H9 (cell line): Measurements from ENCODE around the gene GABBR2. TPM values are rescaled to one million over a fixed set of nuclear protein-coding genes. Genes with fewer than 3 reads are reported as not detected.
A peak's percentile ranks its signal among the peaks of the same experiment; 100 is the strongest.

ENCODE experiments used
- DNase-seq: peaks from one replicate; pipeline ENCODE4 v3.0.0-alpha.2; 2017
- H2AFZ ChIP-seq: one replicate; pipeline ENCODE4 v1.6.1; 2013; ENCODE audit warnings: mild to moderate bottlenecking, low read length, control low read depth, moderate library complexity
- H2AK5ac ChIP-seq: 2 replicates; pipeline ENCODE4 v1.6.1; 2013; ENCODE audit warnings: low read length, control low read depth, mixed read lengths; ENCODE audit not compliant: insufficient read length
- H2BK120ac ChIP-seq: one replicate; pipeline ENCODE4 v1.6.1; 2013; ENCODE audit warnings: low read depth, mild to moderate bottlenecking, low read length, control low read depth, inconsistent platforms; ENCODE audit not compliant: poor library complexity, severe bottlenecking
- H2BK12ac ChIP-seq: 2 replicates; pipeline ENCODE4 v1.6.1; 2013; ENCODE audit warnings: low read length, control low read depth, mixed read lengths, low read depth; ENCODE audit not compliant: insufficient read length
- H2BK15ac ChIP-seq: 2 replicates; pipeline ENCODE4 v1.6.1; 2013; ENCODE audit warnings: low read depth, low read length, control low read depth
- H2BK20ac ChIP-seq: one replicate; pipeline ENCODE4 v1.6.1; 2013; ENCODE audit warnings: low read depth, mild to moderate bottlenecking, low read length, control low read depth, inconsistent platforms; ENCODE audit not compliant: poor library complexity, severe bottlenecking
- H2BK5ac ChIP-seq: 2 replicates; pipeline ENCODE4 v1.6.1; 2013; ENCODE audit warnings: low read length, control low read depth, mixed read lengths; ENCODE audit not compliant: insufficient read length
- H3K14ac ChIP-seq: 2 replicates; pipeline ENCODE4 v1.6.1; 2013; ENCODE audit warnings: low read length, control low read depth; ENCODE audit not compliant: insufficient read depth
- H3K18ac ChIP-seq: 2 replicates; pipeline ENCODE4 v1.6.1; 2013; ENCODE audit warnings: low read depth, mild to moderate bottlenecking, mixed read lengths, low read length, control low read depth; ENCODE audit not compliant: insufficient read length
- H3K23ac ChIP-seq: 2 replicates; pipeline ENCODE4 v1.6.1; 2013; ENCODE audit warnings: low read length, control low read depth, mixed read lengths, low read depth; ENCODE audit not compliant: insufficient read length
- H3K23me2 ChIP-seq: 2 replicates; pipeline ENCODE4 v1.6.1; 2013; ENCODE audit warnings: low read depth, mild to moderate bottlenecking, mixed read lengths, low read length, control low read depth; ENCODE audit not compliant: insufficient read length, poor library complexity, severe bottlenecking
- H3K27ac ChIP-seq: 2 replicates; pipeline ENCODE4 v1.5.1; 2013; ENCODE audit warnings: low read length, control low read depth, mixed read lengths, low read depth; ENCODE audit not compliant: insufficient read length
- H3K27me3 ChIP-seq: 2 replicates; pipeline ENCODE4 v1.6.1; 2013; ENCODE audit warnings: low read length, control low read depth, inconsistent platforms; ENCODE audit not compliant: insufficient read depth
- H3K4ac ChIP-seq: 2 replicates; pipeline ENCODE4 v1.6.1; 2013; ENCODE audit warnings: low read depth, mild to moderate bottlenecking, control low read depth, inconsistent platforms, low read length, moderate library complexity
- H3K4me1 ChIP-seq: 2 replicates; pipeline ENCODE4 v1.6.1; 2013; ENCODE audit warnings: low read length, control low read depth, inconsistent platforms; ENCODE audit not compliant: insufficient read depth
- H3K4me2 ChIP-seq: 2 replicates; pipeline ENCODE4 v1.6.1; 2013; ENCODE audit warnings: low read length, control low read depth, mixed read lengths; ENCODE audit not compliant: insufficient read length, insufficient read depth
- H3K56ac ChIP-seq: 2 replicates; pipeline ENCODE4 v1.6.1; 2013; ENCODE audit warnings: low read depth, mild to moderate bottlenecking, mixed read lengths, low read length, control low read depth; ENCODE audit not compliant: insufficient read length
- H3K79me1 ChIP-seq: 2 replicates; pipeline ENCODE4 v1.6.1; 2013; ENCODE audit warnings: low read depth, mild to moderate bottlenecking, moderate library complexity, low read length, control low read depth, inconsistent platforms; ENCODE audit not compliant: insufficient read depth, poor library complexity, severe bottlenecking
- H3K79me2 ChIP-seq: 2 replicates; pipeline ENCODE4 v1.6.1; 2013; ENCODE audit warnings: low read length, control low read depth, inconsistent platforms; ENCODE audit not compliant: insufficient read depth
- H3K9ac ChIP-seq: 2 replicates; pipeline ENCODE4 v1.6.1; 2013; ENCODE audit warnings: low read length, control low read depth, mixed read lengths; ENCODE audit not compliant: insufficient read length; ENCODE audit errors: extremely low read depth
- H3K9me3 ChIP-seq: one replicate; pipeline ENCODE4 v1.6.1; 2013; ENCODE audit warnings: low read depth, low read length, inconsistent platforms; ENCODE audit not compliant: control insufficient read depth
- H3T11ph ChIP-seq: one replicate; pipeline ENCODE4 v1.6.1; 2013; ENCODE audit warnings: mild to moderate bottlenecking, low read length, control low read depth, inconsistent platforms
- H4K20me1 ChIP-seq: one replicate; pipeline ENCODE4 v1.6.1; 2013; ENCODE audit not compliant: control insufficient read depth, insufficient read length, insufficient read depth
- H4K5ac ChIP-seq: 2 replicates; pipeline ENCODE4 v1.6.1; 2013; ENCODE audit warnings: low read depth, mild to moderate bottlenecking, mixed read lengths, low read length, control low read depth; ENCODE audit not compliant: insufficient read length
- H4K8ac ChIP-seq: replicated peaks from 2 replicates; pipeline ENCODE4 v1.6.1; 2013; ENCODE audit warnings: low read length, control low read depth, mixed read lengths, low read depth; ENCODE audit not compliant: insufficient read length
- H4K91ac ChIP-seq: 2 replicates; pipeline ENCODE4 v1.6.1; 2013; ENCODE audit warnings: low read depth, mild to moderate bottlenecking, moderate library complexity, mixed read lengths, low read length, control low read depth; ENCODE audit not compliant: insufficient read length
- H3K27ac Mint-ChIP-seq, 3 experiments: 2 replicates in 2 of 3; 3 replicates in 1 of 3; pipeline ENCODE4 v1.8.0; 2020 to 2021; ENCODE audit warnings: mixed read lengths in 3 of 3, mild to moderate bottlenecking in 1 of 3, moderate library complexity in 1 of 3
- H3K27me3 Mint-ChIP-seq: 2 replicates; pipeline ENCODE4 v1.8.0; 2021; ENCODE audit warnings: low read depth, mild to moderate bottlenecking, moderate library complexity, mixed read lengths
- H3K36me3 Mint-ChIP-seq, 3 experiments: 2 replicates in 2 of 3; 3 replicates in 1 of 3; pipeline ENCODE4 v1.8.0; 2020 to 2021; ENCODE audit warnings: low read depth in 3 of 3, mixed read lengths in 3 of 3; ENCODE audit not compliant: insufficient read depth in 1 of 3
- H3K4me1 Mint-ChIP-seq, 2 experiments: 2 replicates each; pipeline ENCODE4 v1.8.0; 2020; ENCODE audit warnings: mixed read lengths in 2 of 2
- H3K4me3 Mint-ChIP-seq, 2 experiments: 2 replicates in 1 of 2; 3 replicates in 1 of 2; pipeline ENCODE4 v1.8.0; 2020 to 2021; ENCODE audit warnings: mild to moderate bottlenecking in 2 of 2, mixed read lengths in 2 of 2, moderate library complexity in 1 of 2
- H3K9me3 Mint-ChIP-seq, 2 experiments: 2 replicates in 1 of 2; 3 replicates in 1 of 2; pipeline ENCODE4 v1.8.0; 2020; ENCODE audit warnings: mild to moderate bottlenecking in 2 of 2, mixed read lengths in 2 of 2, moderate library complexity in 1 of 2
- WGBS: extraction: QIAGEN DNeasy Blood & Tissue Kit; methylation state at CpG from one replicate; pipeline ENCODE4 v1.1.7; 2013; ENCODE audit warnings: missing lambda C conversion rate, low lambda C conversion rate, mixed read lengths; ENCODE audit not compliant: insufficient read length; ENCODE audit errors: extremely low coverage; 5-methylcytosine and 5-hydroxymethylcytosine counted together
- total RNA-seq: library from RNA; stranded (reverse); gene quantifications from 2 replicates; pipeline ENCODE4 v1.2.1, GENCODE V29; 2021
- TF ChIP-seq, protein P1 (sequence below): fragments of 200-600 bp; sonication (generic); conservative IDR thresholded peaks from 3 replicates; pipeline ENCODE4 v1.8.0; 2021; ENCODE audit warnings: antibody characterized with exemption, mild to moderate bottlenecking

Gene GABBR2
- total RNA-seq, 1 experiment from 2014 or later = 0.66 TPM

DNA sequence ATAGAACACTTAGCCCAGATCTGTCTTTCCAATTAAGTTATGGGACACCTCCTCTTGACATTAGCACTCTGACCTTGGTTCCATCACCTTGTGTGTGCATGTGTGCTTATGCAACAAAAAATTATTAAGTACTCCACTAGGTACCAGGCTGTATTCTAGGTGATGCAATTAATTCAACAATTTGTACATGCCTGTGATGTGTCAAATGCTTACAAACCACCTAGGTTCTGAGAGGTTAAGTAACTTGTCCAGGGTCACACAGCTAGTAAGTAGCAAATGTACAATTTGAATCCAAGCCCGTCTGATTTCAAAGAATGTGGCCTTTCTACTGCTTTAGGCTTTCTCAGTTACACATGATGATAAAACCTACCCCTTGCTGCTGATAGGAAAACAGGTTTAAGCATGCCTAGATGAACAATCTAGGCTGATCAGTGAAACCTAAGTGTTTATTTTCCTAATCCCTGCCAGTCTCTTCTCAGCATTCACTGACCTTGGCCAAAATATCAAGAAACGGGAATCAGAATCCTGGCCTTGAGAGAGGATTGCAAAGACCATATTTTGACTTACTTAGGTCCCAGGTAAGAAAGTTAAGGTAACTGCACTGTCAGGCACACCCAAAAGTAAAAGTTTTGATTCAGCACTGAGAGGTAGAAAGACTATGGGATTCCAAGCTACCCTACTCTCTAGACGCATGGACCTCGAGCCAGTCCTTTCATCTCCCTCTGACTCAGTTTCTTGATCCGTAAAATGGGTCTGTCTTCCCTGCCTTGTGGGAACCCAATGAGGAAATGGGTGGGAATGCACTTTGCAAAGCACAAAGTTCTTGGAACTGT is 454.3 kb downstream of the GABBR2 start:
- H3K9me3 Mint-ChIP-seq = no peaks in the 10 kb centered on the region
- Histone ChIP-seq H3K4me2 (peak overlapping the region; percentile 98), H3K79me1 (no peaks in the 10 kb centered on the region), H4K8ac (no peak overlapping the region), H3K4me1 (peaks cover 3% of the 10 kb centered on the region), H3K23me2 (peaks cover 8% of the 10 kb centered on the region), H3K27ac (no peak overlapping the region), H3T11ph (no peak overlapping the region), H4K5ac (no peak overlapping the region), H2BK120ac (no peak overlapping the region), H3K9me3 (no peaks in the 10 kb centered on the region), H3K79me2 (peaks cover 2% of the 10 kb centered on the region; the same call in 1 of the 2 replicates), H3K27me3 (no peaks in the 10 kb centered on the region), H4K91ac (no peak overlapping the region), H2BK12ac (no peak overlapping the region), H2BK5ac (no peak overlapping the region), H2AK5ac (no peak overlapping the region), H2BK20ac (no peak overlapping the region), H2BK15ac (no peak overlapping the region), H3K18ac (no peak overlapping the region), H3K9ac (peak overlapping the region; percentile 53), H3K14ac (no peak overlapping the region), H3K56ac (no peak overlapping the region), H4K20me1 (peaks cover 3% of the 10 kb centered on the region), H2AFZ (no peak overlapping the region), H3K23ac (no peak overlapping the region), H3K4ac (no peak overlapping the region)
- peaks cover 4% of the 10 kb centered on the region for H3K27me3 Mint-ChIP-seq
- DNase-seq = no peak
- TF ChIP-seq, protein P1, sequence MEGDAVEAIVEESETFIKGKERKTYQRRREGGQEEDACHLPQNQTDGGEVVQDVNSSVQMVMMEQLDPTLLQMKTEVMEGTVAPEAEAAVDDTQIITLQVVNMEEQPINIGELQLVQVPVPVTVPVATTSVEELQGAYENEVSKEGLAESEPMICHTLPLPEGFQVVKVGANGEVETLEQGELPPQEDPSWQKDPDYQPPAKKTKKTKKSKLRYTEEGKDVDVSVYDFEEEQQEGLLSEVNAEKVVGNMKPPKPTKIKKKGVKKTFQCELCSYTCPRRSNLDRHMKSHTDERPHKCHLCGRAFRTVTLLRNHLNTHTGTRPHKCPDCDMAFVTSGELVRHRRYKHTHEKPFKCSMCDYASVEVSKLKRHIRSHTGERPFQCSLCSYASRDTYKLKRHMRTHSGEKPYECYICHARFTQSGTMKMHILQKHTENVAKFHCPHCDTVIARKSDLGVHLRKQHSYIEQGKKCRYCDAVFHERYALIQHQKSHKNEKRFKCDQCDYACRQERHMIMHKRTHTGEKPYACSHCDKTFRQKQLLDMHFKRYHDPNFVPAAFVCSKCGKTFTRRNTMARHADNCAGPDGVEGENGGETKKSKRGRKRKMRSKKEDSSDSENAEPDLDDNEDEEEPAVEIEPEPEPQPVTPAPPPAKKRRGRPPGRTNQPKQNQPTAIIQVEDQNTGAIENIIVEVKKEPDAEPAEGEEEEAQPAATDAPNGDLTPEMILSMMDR = no peak
- peak overlapping the region in 1 of 3 experiments; percentile 31; a peak in 1 of 7 replicates for H3K27ac Mint-ChIP-seq
- WGBS = no CpG with 5 or more reads among the region's 5 CpGs
- peaks cover 0 to 8% (median 0%) of the 10 kb centered on the region in 3 experiments; a peak in 3 of 7 replicates for H3K36me3 Mint-ChIP-seq
- H3K4me1 Mint-ChIP-seq = peaks cover 22 to 29% of the 10 kb centered on the region in 2 experiments
- peak overlapping the region; percentile 84 to 85 for H3K4me3 Mint-ChIP-seq
